Bronchial epithelial cell (primary cell): ENCODE results near the gene MSH2. TPM values are rescaled to one million over a fixed set of nuclear protein-coding genes. Genes with fewer than 3 reads are reported as not detected.
"Not testable (repeated sequence)": the region's sequence is repeated elsewhere in the genome, so short reads cannot be mapped to it uniquely, and the experiment has no call there.

Experiments
- DNase-seq: peaks from one replicate; pipeline ENCODE4 v3.0.0-alpha.2; 2010; ENCODE audit warnings: low read depth
- FAIRE-seq: peaks from 2 replicates; lab custom pipeline; 2011; peaks lifted over from hg19 to GRCh38; lab: Jason Lieb, UNC
- H3K27me3 ChIP-seq: 2 replicates; pipeline ENCODE4 v1.5.1; 2011; ENCODE audit warnings: low read length; ENCODE audit not compliant: control insufficient read depth, insufficient read depth
- H3K36me3 ChIP-seq: 2 replicates; pipeline ENCODE4 v1.5.1; 2011; ENCODE audit warnings: low read length; ENCODE audit not compliant: control insufficient read depth, insufficient read depth
- H3K4me3 ChIP-seq: 2 replicates; pipeline ENCODE4 v1.5.1; 2011; ENCODE audit warnings: mild to moderate bottlenecking, low read depth, low read length, control low read depth
- CTCF ChIP-seq: IDR thresholded peaks from 2 replicates; pipeline ENCODE4 v1.5.1; 2011; ENCODE audit warnings: mild to moderate bottlenecking, moderate library complexity, low read length, control low read depth, inconsistent platforms; ENCODE audit not compliant: insufficient read depth, severe bottlenecking
- total RNA-seq: library from RNA; depleted of rRNA; stranded (reverse); fragments of >200 nt; gene quantifications from 2 replicates; pipeline ENCODE4 v1.2.1, GENCODE V29; 2014

The MSH2 gene
- total RNA-seq, 1 donor from 2014 or later: 10.0 TPM

GRCh38 chr2:47437287-47437686, 34.3 kb downstream of the MSH2 start:
- DNase-seq (peak; percentile 40), FAIRE-seq (no peak)

DNA sequence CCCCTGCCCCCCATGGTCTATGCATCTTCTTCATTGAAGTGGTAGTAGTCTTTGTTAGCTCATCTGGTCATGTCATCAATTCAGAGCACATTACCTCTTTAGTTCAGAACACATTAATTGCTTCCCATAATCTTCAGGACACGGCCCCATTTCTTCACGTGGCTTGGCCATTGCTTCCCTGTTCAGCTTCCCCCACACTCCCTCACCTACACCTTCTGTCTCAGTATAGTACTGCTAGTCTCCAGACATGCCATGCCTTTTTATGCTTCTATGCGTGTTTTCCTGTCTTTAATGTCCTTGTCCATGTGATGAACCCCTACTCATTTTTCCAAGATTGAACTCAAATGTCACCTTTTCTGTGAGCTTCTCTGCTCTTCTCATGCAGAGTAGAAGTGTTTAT, 35.1 kb downstream of the MSH2 start:
- Histone ChIP-seq H3K36me3 (no peaks in the 10 kb centered on the region), H3K27me3 (no peaks in the 10 kb centered on the region), H3K4me3 (no peak overlapping the region)
- DNase-seq: no peak
- no peak for TF ChIP-seq CTCF
- FAIRE-seq: no peak

More at GRCh38 chr2:47437287-47437686, 34.3 kb downstream of the MSH2 start:
- H3K27me3 ChIP-seq: no peaks in the 10 kb centered on the region
- no peaks in the 10 kb centered on the region for H3K36me3 ChIP-seq
- peak; percentile 31 for TF ChIP-seq CTCF
- H3K4me3 ChIP-seq: no peak overlapping the region

DNA sequence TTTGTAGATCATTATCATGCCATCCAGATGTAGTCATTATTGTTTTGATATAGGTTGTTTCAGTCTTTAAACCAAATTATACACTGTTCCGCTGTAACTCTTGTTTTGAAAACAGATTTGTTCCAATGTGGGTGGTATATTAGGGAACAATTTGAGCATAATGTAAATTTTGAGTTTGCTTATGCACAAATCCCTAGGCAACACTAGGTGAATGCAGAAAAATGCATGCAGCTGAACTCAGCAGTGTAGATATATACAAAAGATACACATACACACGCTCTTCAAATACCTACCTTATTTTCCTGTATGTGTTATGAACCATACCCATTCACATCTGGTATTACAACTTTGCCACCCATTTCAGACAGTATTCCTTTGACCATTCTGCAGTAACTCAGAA, 35.8 kb downstream of the MSH2 start:
- no peaks in the 10 kb centered on the region for H3K27me3 ChIP-seq
- H3K36me3 ChIP-seq: no peaks in the 10 kb centered on the region
- DNase-seq: no peak
- H3K4me3 ChIP-seq: no peak overlapping the region
- no peak for TF ChIP-seq CTCF
- no peak for FAIRE-seq

- H3K4me3 ChIP-seq: no peak overlapping the region
- DNase-seq (no peak), FAIRE-seq (no peak)
- peaks cover 1% of the 10 kb centered on the region for H3K36me3 ChIP-seq
- no peak for TF ChIP-seq CTCF
- H3K27me3 ChIP-seq: no peaks in the 10 kb centered on the region
Observed at GRCh38 chr2:47451790-47452189, 48.8 kb downstream of the MSH2 start.

GRCh38 chr2:47452761-47453160, 49.8 kb downstream of the MSH2 start:
- H3K27me3 ChIP-seq: no peaks in the 10 kb centered on the region
- H3K36me3 ChIP-seq: peaks cover 1% of the 10 kb centered on the region
- no peak for TF ChIP-seq CTCF
- FAIRE-seq (no peak), DNase-seq (no peak)
- no peak overlapping the region for H3K4me3 ChIP-seq

- DNase-seq, H3K36me3 ChIP-seq, H3K4me3 ChIP-seq, H3K27me3 ChIP-seq, FAIRE-seq: not testable (repeated sequence)
Observed at GRCh38 chr2:47454818-47455217, 51.9 kb downstream of the MSH2 start.
